Omental fat pad (tissue), 4 donors: Measurements from ENCODE around the gene MARCKS. TPM values are rescaled to one million over a fixed set of nuclear protein-coding genes. Genes with fewer than 3 reads are reported as not detected.
"Not testable (repeated sequence)": the region's sequence is repeated elsewhere in the genome, so short reads cannot be mapped to it uniquely, and the experiment has no call there.

Experiments
- ATAC-seq: fragments of 150-250 bp; one replicate; pipeline ENCODE4 v1.9.1; 2016; ENCODE audit warnings: mild to moderate bottlenecking, moderate library complexity; ENCODE audit not compliant: low FRiP score
- DNase-seq: peaks from one replicate; pipeline ENCODE4 v3.0.0-alpha.2; 2019; ENCODE audit warnings: low spot score
- CTCF ChIP-seq, 3 donors: fragments of 450-650 bp; IDR thresholded peaks; one replicate each; pipeline ENCODE4 v1.5.1; 2016 to 2017; ENCODE audit warnings: antibody characterized with exemption in 3 of 3, mild to moderate bottlenecking in 3 of 3, moderate library complexity in 2 of 3
- total RNA-seq, 4 donors: library from RNA; depleted of rRNA; stranded (reverse); fragments of >200 nt; gene quantifications; one replicate each; pipeline ENCODE4 v1.1.0, GENCODE V29; 2016

Gene MARCKS
- total RNA-seq, 4 donors from 2014 or later, result 22.6 to 45.4 (median 24.0) TPM

GRCh38 chr6:113909224-113909856, 52.2 kb downstream of the MARCKS start:
- peak in 2 of 3 donors; percentile 51 to 79 for TF ChIP-seq CTCF (IDR thresholded peaks at IDR 0.05)
- ATAC-seq (no peak), DNase-seq (no peak)

GRCh38 chr6:113910285-113910684, 53.1 kb downstream of the MARCKS start:
- not testable (repeated sequence) for DNase-seq, ATAC-seq

Other genes starting within 250 kb of the MARCKS start
- gene HDAC2, start 113.8 kb downstream of the MARCKS start, total RNA-seq, result 10 to 100 TPM; 31.0 to 69.2 (median 45.9) TPM